GM21529 (cell line): ENCODE data around the gene PLEKHM1.
A peak's percentile ranks its signal among the peaks of the same experiment; 100 is the strongest.

Source experiments
- ATAC-seq: cut with Tn5 transposase; IDR thresholded peaks from one replicate; pipeline ENCODE4 v1.9.1; 2021; ENCODE audit not compliant: unreplicated experiment

The PLEKHM1 gene

GRCh38 chr17:45427181-45427835, 63.2 kb downstream of the PLEKHM1 start:
- no peak for ATAC-seq

GRCh38 chr17:45426561-45426960, 64.0 kb downstream of the PLEKHM1 start:
- ATAC-seq: no peak

GRCh38 chr17:45425984-45426413, 64.5 kb downstream of the PLEKHM1 start:
- ATAC-seq: no peak

- ATAC-seq: no peak
These were observed 65.2 kb downstream of the PLEKHM1 start for GRCh38 chr17:45425125-45425983.

GRCh38 chr17:45424769-45425124, 65.8 kb downstream of the PLEKHM1 start:
- no peak for ATAC-seq

- no peak for ATAC-seq
These were observed 66.6 kb downstream of the PLEKHM1 start for GRCh38 chr17:45423975-45424335.

- ATAC-seq: no peak
These were observed 67.1 kb downstream of the PLEKHM1 start for GRCh38 chr17:45423304-45423974.

- no peak for ATAC-seq
These were observed 75.3 kb downstream of the PLEKHM1 start for GRCh38 chr17:45414990-45415881.

GRCh38 chr17:45413498-45413923, 77.0 kb downstream of the PLEKHM1 start:
- peak; percentile 47 for ATAC-seq

- no peak for ATAC-seq
These were observed 79.0 kb downstream of the PLEKHM1 start for GRCh38 chr17:45411348-45412105.

- no peak for ATAC-seq
These were observed 80.1 kb downstream of the PLEKHM1 start for GRCh38 chr17:45410144-45411091.

- ATAC-seq: no peak
These were observed 80.9 kb downstream of the PLEKHM1 start for GRCh38 chr17:45409659-45410076.

GRCh38 chr17:45408611-45409421, 81.7 kb downstream of the PLEKHM1 start:
- ATAC-seq: no peak

GRCh38 chr17:45406107-45406506, 84.4 kb downstream of the PLEKHM1 start:
- ATAC-seq: no peak

GRCh38 chr17:45405250-45406086, 85.1 kb downstream of the PLEKHM1 start:
- ATAC-seq: no peak

GRCh38 chr17:45404870-45405249, 85.7 kb downstream of the PLEKHM1 start:
- no peak for ATAC-seq

GRCh38 chr17:45403906-45404490, 86.5 kb downstream of the PLEKHM1 start:
- no peak for ATAC-seq
